Smooth muscle cell (in vitro differentiated cells): Measurements from ENCODE around the gene MMP13. TPM values are rescaled to one million over a fixed set of nuclear protein-coding genes. Genes with fewer than 3 reads are reported as not detected.

Experiments used
- DNase-seq: peaks from one replicate; lab custom pipeline; 2025; ENCODE audit not compliant: unreplicated experiment; lab: John Stamatoyannopoulos, UW
- H2AFZ ChIP-seq: fragments of 200-600 bp; sonication (generic); 2 replicates; pipeline ENCODE4 v1.6.0; 2016; ENCODE audit warnings: antibody characterized with exemption, low read depth, mild to moderate bottlenecking
- H3F3A ChIP-seq: fragments of 200-600 bp; sonication (generic); 2 replicates; pipeline ENCODE4 v1.6.0; 2017; ENCODE audit warnings: antibody characterized with exemption, low read depth
- H3K27ac ChIP-seq: fragments of 200-600 bp; sonication (generic); 2 replicates; pipeline ENCODE4 v1.5.1; 2016; ENCODE audit warnings: low read depth, mild to moderate bottlenecking
- H3K27me3 ChIP-seq: fragments of 200-600 bp; sonication (generic); 2 replicates; pipeline ENCODE4 v1.6.1; 2016; ENCODE audit warnings: low read depth, mild to moderate bottlenecking
- H3K36me3 ChIP-seq: fragments of 200-600 bp; sonication (generic); 2 replicates; pipeline ENCODE4 v1.5.1; 2016; ENCODE audit warnings: low read depth
- H3K4me1 ChIP-seq: fragments of 200-600 bp; sonication (generic); 2 replicates; pipeline ENCODE4 v1.5.1; 2016; ENCODE audit warnings: low read depth
- H3K4me2 ChIP-seq: fragments of 200-600 bp; sonication (generic); 2 replicates; pipeline ENCODE4 v1.6.0; 2016; ENCODE audit warnings: mild to moderate bottlenecking
- H3K4me3 ChIP-seq: fragments of 200-600 bp; sonication (generic); 2 replicates; pipeline ENCODE4 v1.5.1; 2016; ENCODE audit warnings: mild to moderate bottlenecking
- H3K79me2 ChIP-seq: fragments of 200-600 bp; sonication (generic); 2 replicates; pipeline ENCODE4 v1.6.0; 2016; ENCODE audit warnings: low read depth, mild to moderate bottlenecking
- H3K9ac ChIP-seq: fragments of 200-600 bp; sonication (generic); 2 replicates; pipeline ENCODE4 v1.6.0; 2016; ENCODE audit warnings: low read depth
- H3K9me3 ChIP-seq: fragments of 200-600 bp; sonication (generic); replicated peaks from 2 replicates; pipeline ENCODE4 v1.5.1; 2016; ENCODE audit warnings: low read depth
- H4K20me1 ChIP-seq: fragments of 200-600 bp; sonication (generic); 2 replicates; pipeline ENCODE4 v1.6.0; 2016; ENCODE audit warnings: low read depth
- WGBS: methylation state at CpG from one replicate; pipeline ENCODE4 v1.1.7; 2016; ENCODE audit warnings: low lambda C conversion rate; 5-methylcytosine and 5-hydroxymethylcytosine counted together
- polyA plus RNA-seq: library from polyadenylated mRNA; unstranded; fragments of >200 nt; fragmentation: Nextera tagmentation; extraction: Ambion mirVana; gene quantifications from 2 replicates; pipeline ENCODE4 v1.2.1, GENCODE V29; 2016
- total RNA-seq: library from RNA; depleted of rRNA; stranded (reverse); fragments of >200 nt; gene quantifications from 2 replicates; pipeline ENCODE4 v1.2.3, GENCODE V29; 2014
- TF ChIP-seq, protein P1 (sequence below): fragments of 200-600 bp; sonication (generic); IDR thresholded peaks from 2 replicates; pipeline ENCODE4 v1.5.1; 2017; ENCODE audit warnings: borderline replicate concordance, mild to moderate bottlenecking, antibody characterized with exemption; ENCODE audit not compliant: insufficient read depth, poor library complexity, severe bottlenecking

The MMP13 gene
- total and polyA plus RNA-seq, 2 experiments from 2014 or later, result 0.72 to 2.0 TPM

DNA sequence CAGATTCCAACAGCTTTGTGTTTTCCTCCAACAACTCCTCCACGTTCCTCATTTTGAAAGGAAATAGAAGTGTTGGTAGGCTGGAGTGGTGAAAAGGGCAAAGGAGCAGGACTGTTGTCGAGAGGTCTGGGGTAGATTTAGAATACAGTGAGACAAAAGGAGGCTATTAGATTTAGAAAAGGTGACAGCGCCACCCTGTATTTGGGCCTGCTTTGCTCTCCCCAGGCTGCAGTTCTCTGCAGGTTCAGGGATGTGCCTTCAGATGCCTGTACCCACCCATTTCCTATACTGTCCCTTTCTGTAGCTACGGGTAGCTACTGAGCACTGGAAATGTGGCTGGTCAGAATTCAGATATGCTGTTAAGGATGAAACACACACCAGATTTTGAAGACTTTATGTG lies 20.8 kb downstream of the MMP13 start:
- no peak overlapping the region for H3K4me2 ChIP-seq
- H3F3A ChIP-seq, result no peaks in the 10 kb centered on the region
- H3K27ac ChIP-seq, result no peak overlapping the region
- H4K20me1 ChIP-seq, result no peaks in the 10 kb centered on the region
- no peaks in the 10 kb centered on the region for H3K4me1 ChIP-seq
- no peak overlapping the region for H3K4me3 ChIP-seq
- peaks cover 7% of the 10 kb centered on the region for H3K27me3 ChIP-seq
- no peak overlapping the region for H3K9ac ChIP-seq
- no peaks in the 10 kb centered on the region for H3K9me3 ChIP-seq
- DNase-seq, result no peak
- TF ChIP-seq, protein P1, sequence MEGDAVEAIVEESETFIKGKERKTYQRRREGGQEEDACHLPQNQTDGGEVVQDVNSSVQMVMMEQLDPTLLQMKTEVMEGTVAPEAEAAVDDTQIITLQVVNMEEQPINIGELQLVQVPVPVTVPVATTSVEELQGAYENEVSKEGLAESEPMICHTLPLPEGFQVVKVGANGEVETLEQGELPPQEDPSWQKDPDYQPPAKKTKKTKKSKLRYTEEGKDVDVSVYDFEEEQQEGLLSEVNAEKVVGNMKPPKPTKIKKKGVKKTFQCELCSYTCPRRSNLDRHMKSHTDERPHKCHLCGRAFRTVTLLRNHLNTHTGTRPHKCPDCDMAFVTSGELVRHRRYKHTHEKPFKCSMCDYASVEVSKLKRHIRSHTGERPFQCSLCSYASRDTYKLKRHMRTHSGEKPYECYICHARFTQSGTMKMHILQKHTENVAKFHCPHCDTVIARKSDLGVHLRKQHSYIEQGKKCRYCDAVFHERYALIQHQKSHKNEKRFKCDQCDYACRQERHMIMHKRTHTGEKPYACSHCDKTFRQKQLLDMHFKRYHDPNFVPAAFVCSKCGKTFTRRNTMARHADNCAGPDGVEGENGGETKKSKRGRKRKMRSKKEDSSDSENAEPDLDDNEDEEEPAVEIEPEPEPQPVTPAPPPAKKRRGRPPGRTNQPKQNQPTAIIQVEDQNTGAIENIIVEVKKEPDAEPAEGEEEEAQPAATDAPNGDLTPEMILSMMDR, result no peak
- 78% methylated on average over 4 of the region's 4 CpGs for WGBS
- no peaks in the 10 kb centered on the region for H3K79me2 ChIP-seq
- no peaks in the 10 kb centered on the region for H3K36me3 ChIP-seq
- no peak overlapping the region for H2AFZ ChIP-seq

DNA sequence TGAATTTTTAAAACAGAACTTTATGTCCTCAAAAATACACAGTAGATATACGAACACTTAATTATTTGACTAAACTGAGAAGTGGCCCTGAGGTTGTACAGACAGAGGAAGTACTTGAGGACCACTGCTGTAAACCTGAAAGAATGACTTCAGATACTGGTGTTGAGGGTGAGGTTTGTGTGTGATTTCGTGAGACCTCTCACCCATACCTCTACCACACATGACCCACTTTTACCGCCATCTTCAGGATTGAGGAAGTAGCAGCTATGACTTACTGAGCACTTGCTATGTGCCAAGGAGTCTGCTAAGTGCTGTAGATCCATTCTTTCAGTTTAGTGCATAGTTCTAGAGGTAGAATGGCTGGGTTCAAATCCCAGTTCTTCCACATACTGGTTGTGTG lies 21.9 kb downstream of the MMP13 start:
- no peaks in the 10 kb centered on the region for H3K79me2 ChIP-seq
- no peak overlapping the region for H3K4me2 ChIP-seq
- no peaks in the 10 kb centered on the region for H3K9me3 ChIP-seq
- no peaks in the 10 kb centered on the region for H4K20me1 ChIP-seq
- H3K27ac ChIP-seq, result no peak overlapping the region
- H2AFZ ChIP-seq, result no peak overlapping the region
- no peaks in the 10 kb centered on the region for H3K36me3 ChIP-seq
- no peak overlapping the region for H3K4me3 ChIP-seq
- H3K9ac ChIP-seq, result no peak overlapping the region
- no peaks in the 10 kb centered on the region for H3K4me1 ChIP-seq
- peaks cover 7% of the 10 kb centered on the region for H3K27me3 ChIP-seq
- no peak for DNase-seq
- TF ChIP-seq, protein P1, result no peak
- WGBS, result 85% methylated on average over 3 of the region's 3 CpGs
- no peaks in the 10 kb centered on the region for H3F3A ChIP-seq

DNA sequence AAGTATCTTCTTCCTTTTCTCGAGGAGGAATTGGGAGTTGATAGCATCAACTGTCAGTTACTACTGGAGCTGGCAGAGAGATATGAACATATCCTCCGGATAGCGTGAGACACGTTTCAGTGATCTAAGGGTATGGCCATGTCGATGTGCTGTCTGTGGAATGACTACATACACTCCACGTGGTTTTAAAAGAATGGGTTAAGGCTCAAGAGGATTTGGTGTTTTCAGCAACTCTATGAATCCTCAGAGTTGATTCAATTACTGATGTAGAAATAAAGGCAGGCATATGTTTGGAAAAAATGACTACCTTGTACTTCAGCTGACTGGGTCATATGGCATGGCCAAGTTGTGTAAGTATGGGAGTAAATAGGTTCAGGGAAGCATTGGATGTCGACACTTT lies 22.9 kb downstream of the MMP13 start:
- Histone ChIP-seq H3K79me2 (no peaks in the 10 kb centered on the region), H2AFZ (no peak overlapping the region), H3F3A (no peaks in the 10 kb centered on the region), H3K4me2 (no peak overlapping the region), H3K9me3 (no peaks in the 10 kb centered on the region), H3K27ac (no peak overlapping the region), H3K9ac (no peak overlapping the region), H3K4me3 (no peak overlapping the region), H4K20me1 (no peaks in the 10 kb centered on the region), H3K36me3 (no peaks in the 10 kb centered on the region), H3K27me3 (peaks cover 7% of the 10 kb centered on the region), H3K4me1 (no peaks in the 10 kb centered on the region)
- TF ChIP-seq, protein P1, result no peak
- DNase-seq, result no peak
- WGBS, result 82% methylated on average over 7 of the region's 7 CpGs

DNA sequence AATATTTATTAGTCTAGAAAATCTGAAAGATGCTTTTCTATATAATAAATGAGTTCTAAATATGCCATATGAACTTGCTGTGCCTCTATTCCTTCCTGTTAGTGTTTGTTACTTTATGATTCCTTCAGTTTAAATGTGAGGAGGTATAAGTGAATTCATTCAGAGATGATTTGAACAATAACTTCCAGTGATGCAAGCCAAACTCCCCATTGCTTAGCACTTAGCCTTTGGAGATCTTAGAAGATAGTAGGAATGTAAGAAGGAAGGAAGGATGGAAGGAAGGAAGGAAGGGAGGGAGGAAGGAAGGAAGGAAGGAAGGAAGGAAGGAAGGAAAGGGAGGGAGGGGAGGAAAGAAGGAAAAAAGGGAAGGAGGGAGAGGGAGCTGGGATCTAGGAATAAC lies 25.1 kb downstream of the MMP13 start:
- H3K36me3 ChIP-seq, result no peaks in the 10 kb centered on the region
- H3F3A ChIP-seq, result no peaks in the 10 kb centered on the region
- peaks cover 7% of the 10 kb centered on the region for H3K27me3 ChIP-seq
- TF ChIP-seq, protein P1, result no peak
- H3K79me2 ChIP-seq, result no peaks in the 10 kb centered on the region
- H4K20me1 ChIP-seq, result no peaks in the 10 kb centered on the region
- H3K27ac ChIP-seq, result no peak overlapping the region
- DNase-seq, result no peak
- H3K4me1 ChIP-seq, result no peaks in the 10 kb centered on the region
- no peak overlapping the region for H3K4me2 ChIP-seq
- H3K9me3 ChIP-seq, result no peaks in the 10 kb centered on the region
- no peak overlapping the region for H3K4me3 ChIP-seq
- H2AFZ ChIP-seq, result no peak overlapping the region
- H3K9ac ChIP-seq, result no peak overlapping the region
